HL-60/S4 treated with phorbol 12-myristate 13-acetate at 8.2 ng/mL for 4 days and 3 days (cell line): ENCODE data around the gene ZNF648.
"Not testable (repeated sequence)": the region's sequence is repeated elsewhere in the genome, so short reads cannot be mapped to it uniquely, and the experiment has no call there.

Experiments used
- in situ Hi-C: fragments of 300-500 bp; cut with MboI; formaldehyde crosslinking; loops from 2 replicates; pipeline ENCODE4 v1.15.0; 2022; ENCODE audit warnings: low sequenced_read_pairs

The ZNF648 gene

GRCh38 chr1:182038220-182038619 is 23.3 kb downstream of the ZNF648 start:
- in situ Hi-C loops, result no loop called here

GRCh38 chr1:182035097-182035770 is 26.3 kb downstream of the ZNF648 start:
- in situ Hi-C loops, result no loop called here

- in situ Hi-C loops, result no loop called here
Observed at GRCh38 chr1:182032251-182032650, 29.3 kb downstream of the ZNF648 start.

- in situ Hi-C loops, result no loop called here
Observed at GRCh38 chr1:182029379-182030331, 31.9 kb downstream of the ZNF648 start.

- in situ Hi-C loops, result no loop called here
Observed at GRCh38 chr1:182029002-182029378, 32.5 kb downstream of the ZNF648 start.

- in situ Hi-C loops, result no loop called here
Observed at GRCh38 chr1:182015360-182015759, 46.2 kb downstream of the ZNF648 start.

GRCh38 chr1:182010800-182011370 is 50.6 kb downstream of the ZNF648 start:
- in situ Hi-C loops, result not testable (repeated sequence)

- in situ Hi-C loops, result not testable (repeated sequence)
Observed at GRCh38 chr1:182005398-182005797, 56.1 kb downstream of the ZNF648 start.

- in situ Hi-C loops, result no loop called here
Observed at GRCh38 chr1:182004601-182005000, 56.9 kb downstream of the ZNF648 start.
